Hematopoietic multipotent progenitor cell treated with erythropoietin and hydrocortisone succinate and interleukin-3 and kit ligand, for 15 days (in vitro differentiated cells): ENCODE data around the gene TEX29.

Experiments used
- DNase-seq: peaks from one replicate; pipeline ENCODE4 v3.0.0-alpha.2; 2015; ENCODE audit warnings: low spot score

The TEX29 gene

DNA sequence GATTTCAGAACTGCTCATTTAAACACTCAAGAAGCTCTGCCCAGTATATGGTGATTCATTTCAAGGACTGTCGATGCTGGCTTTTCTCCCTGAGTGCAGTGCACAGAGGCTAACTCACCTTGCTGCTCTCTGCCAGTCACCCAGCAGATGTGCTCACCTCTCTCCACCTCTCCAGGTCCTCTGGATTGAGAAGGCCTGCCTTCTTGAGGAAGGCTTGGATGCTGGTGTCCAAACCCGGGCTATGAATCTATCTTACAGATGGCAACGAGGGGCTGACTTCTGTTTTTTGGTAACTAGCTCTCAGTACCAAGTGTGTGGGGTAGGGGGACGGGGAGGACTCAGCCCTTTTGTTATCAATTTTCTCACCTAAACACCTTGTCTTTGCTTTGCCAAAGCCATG lies 47.6 kb downstream of the TEX29 start:
- no peak for DNase-seq

GRCh38 chr13:111370147-111370546 lies 49.7 kb downstream of the TEX29 start:
- DNase-seq, result no peak

GRCh38 chr13:111370570-111371535 lies 50.4 kb downstream of the TEX29 start:
- DNase-seq, result no peak

GRCh38 chr13:111371720-111372119 lies 51.3 kb downstream of the TEX29 start:
- DNase-seq, result no peak

DNA sequence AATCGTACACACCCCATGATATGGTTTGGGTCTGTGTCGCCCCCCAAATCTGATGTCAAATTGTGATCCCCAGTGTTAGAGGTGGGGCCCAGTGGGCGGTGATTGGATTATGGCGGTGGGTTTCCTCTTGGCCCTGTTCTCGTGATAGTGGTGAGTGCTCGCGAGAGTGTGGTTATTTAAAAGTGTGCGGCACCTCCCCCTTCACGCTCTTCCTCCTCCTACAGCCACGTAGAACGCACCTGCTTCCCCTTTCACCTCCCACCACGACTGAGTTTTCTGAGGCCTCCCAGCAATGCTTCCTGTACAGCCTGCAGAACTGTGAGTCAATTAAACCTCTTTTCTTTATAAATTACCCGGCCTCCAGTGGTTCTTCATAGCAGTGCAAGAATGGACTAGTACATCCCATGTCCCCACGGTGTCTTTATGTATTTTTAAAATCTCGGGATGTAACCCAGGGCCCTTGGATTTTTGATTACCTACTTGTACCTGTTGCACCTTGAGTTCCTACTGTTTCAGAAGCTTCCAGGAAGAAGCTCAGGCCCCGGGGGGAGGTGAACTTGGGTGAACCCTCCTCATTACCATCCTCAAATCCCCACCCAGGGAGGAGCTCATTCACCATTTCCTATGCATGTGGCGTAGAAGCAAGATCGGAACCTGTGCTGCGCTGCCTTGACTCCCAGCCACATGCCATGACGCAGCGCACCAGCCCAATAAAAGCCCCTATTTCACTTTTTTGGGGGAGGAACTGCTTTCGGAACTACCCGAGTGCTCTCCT lies 52.4 kb downstream of the TEX29 start:
- no peak for DNase-seq

DNA sequence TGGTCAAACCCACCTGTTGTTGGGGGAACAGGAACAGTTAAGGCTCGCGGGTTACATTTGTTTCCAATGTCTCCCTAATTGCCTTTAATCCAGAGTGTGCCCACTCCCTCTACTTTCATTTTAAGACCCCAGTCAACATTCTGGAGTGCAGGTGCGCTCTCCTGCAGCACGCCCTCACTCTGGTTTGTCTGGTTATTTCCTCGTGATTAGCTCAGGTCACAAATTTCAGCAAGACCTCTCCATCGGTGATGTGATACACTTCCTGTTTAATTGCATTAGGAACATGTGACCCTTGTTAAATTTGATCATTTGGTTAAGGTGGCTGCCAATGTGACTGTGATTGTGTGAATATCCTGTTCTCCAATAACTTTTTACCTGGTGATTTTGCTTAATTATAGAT lies 53.0 kb downstream of the TEX29 start:
- no peak for DNase-seq

DNA sequence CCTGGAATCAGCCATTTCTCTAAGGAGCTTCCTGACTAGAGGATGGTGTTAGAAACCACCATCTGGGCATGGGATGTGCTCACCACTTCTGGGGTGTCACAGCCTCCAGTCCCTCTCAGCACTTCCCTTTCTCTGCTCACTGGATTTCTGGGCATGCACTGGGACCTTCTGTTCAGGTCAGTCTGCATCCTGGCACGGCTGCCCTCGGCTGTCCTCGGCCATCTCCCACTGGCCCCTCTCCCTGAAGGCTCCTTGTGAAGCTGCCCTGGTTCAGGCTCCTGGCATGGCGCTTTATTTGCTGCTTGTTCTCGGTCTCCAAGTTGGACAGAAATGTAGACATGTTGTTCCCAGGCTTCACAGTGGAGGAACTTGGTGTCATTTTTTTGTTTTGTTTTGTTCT lies 60.0 kb downstream of the TEX29 start:
- DNase-seq, result no peak

DNA sequence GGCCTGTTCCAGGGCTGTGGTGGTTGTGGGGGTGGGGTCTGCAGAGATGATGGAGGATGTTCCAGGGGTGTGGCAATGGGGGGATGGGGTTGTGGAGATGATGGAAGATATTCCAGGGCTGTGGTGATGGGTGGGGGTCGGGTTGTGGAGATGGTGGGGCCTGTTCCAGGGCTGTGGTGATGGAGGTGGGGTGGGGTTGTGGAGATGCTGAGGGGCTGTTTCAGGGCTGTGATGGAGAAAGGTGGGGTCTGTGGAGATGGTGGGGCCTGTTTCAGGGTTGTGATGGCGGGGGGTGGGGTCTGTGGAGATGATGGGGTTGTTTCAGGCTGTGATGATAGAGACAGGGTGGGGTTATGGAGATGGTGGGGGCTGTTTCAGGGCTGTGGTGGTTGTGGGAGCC lies 62.0 kb downstream of the TEX29 start:
- DNase-seq, result no peak

DNA sequence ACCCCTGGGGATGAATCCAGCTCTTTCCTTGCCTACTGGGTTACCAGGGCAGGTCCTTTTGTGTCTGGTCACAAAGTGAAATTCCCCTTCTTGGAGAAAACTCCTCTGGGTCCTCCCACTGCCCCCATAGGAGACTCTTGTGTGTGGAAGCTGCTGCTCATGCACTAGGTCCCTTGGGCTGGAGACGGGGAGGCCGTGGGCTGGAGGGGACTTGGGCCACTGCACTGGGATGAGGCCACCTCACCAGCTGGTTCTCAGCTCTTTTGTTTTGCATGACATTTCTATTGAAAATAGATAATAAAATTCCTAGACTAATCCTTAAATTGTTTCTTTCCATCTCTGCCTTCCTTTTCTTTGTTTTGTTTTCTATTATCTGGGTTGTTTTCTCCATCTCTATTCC lies 62.4 kb downstream of the TEX29 start:
- no peak for DNase-seq

GRCh38 chr13:111383591-111384440 lies 63.4 kb downstream of the TEX29 start:
- no peak for DNase-seq

GRCh38 chr13:111384441-111385182 lies 64.2 kb downstream of the TEX29 start:
- no peak for DNase-seq

- no peak for DNase-seq
Measured at GRCh38 chr13:111385183-111385857, 64.9 kb downstream of the TEX29 start.

DNA sequence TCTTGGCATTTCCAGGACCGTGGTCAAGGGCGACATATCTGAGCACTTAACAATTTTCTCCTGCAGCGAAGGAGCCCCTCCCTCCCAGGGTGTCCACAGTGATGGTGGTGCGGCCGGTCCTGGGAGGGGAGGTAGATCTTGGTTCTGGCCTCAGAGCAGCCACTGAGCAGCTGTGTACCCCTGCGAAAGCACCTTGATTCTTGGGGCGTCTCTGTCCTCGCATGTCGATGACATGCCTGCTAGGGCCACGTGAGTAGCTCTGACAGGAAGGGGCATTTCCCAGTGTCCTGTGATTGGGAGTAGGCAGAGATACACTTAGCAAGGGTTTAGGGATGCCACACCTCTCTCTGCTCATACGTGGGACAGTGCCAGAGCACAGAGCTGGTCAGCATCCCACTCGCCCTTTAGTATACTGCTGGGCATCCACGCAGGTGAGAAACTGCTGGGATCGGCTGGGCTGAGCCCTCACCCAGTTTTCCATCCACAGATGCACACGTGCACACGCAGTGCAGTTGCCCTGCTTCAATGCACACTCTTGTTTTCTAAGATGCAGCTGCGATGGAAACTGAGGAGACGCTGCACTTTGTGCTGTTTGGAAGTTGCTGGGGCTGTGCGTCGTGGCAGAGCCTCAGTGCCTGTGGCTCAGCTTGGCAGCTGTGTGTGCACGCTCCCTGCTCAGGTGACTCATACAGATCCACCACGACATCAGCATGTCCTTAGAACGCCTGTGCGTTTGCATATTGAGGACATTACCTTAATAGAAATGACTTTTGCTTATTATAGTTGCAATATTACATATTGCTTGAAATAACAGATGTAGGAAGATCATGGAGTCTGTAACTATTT lies 66.8 kb downstream of the TEX29 start:
- DNase-seq, result no peak

DNA sequence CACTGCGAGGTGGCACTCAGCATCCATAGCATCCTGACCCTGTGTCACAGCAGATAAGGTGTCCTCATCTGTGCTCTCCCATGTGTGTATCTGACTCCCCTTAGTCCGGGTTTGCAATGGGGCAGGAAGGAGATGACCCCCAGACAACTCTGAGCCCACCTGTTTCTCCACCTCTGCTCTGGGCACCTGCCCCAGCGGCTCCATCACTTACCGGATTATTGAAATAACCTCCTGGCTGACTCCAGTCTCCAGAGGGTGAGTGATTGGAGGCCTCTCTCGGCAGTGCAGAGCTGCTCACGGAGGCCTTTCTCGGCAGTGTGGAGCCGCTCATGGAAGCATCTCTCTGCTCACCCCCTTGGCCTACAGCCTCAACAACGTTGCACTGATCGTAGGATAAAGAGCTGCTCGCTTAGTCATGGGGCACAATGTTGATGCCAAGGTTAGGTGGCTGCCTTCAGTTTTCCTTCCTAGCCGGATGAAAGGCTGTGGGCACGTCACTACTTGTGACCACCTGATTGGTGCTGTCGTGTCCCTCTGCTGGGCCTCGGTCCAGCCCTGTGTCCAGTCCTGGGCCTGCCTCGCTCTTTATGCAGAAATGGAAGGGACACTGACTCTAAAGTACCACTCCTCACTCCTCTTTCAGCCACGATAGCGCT lies 67.6 kb downstream of the TEX29 start:
- no peak for DNase-seq

DNA sequence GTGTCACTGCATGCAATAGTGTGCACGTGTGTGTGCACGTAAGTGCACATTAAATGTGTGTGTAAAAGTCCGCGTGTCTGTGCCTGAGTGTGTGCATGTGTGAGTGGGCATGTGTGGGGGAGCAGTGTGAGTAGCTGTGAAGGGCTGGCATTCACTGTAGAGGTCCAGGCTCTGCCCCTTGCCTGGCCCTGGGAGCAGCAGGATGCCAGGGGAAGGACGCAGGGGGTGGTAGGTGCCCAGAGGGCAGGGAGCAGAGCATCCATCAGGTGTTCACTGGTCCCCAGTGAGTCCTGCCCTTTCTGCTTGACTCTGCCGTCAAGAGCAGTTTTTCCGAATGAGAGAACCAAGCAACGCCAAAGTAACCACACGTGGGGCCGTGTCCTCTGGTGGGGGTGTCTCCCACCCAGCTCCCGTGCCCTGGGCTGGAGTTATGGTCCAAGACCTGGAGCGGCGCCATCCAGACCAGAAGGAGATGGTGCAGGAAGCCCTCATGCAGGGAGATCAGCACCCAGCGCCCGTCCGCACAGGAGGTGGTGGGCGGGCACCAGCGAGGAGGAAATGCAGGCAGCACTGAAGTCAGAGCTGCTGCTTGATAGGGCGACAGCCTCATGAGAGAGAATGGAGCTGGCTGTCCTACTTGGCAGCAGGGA lies 68.5 kb downstream of the TEX29 start:
- DNase-seq, result no peak

- DNase-seq, result no peak
Measured at GRCh38 chr13:111389621-111390521, 69.4 kb downstream of the TEX29 start.

- DNase-seq, result no peak
Measured at GRCh38 chr13:111390522-111391270, 70.3 kb downstream of the TEX29 start.
